NK-92 (cell line): ENCODE data around the gene PPFIA3.
"Not testable (repeated sequence)": the region's sequence is repeated elsewhere in the genome, so short reads cannot be mapped to it uniquely, and the experiment has no call there.

Source experiments
- DNase-seq: peaks from one replicate; lab custom pipeline; 2025; ENCODE audit not compliant: unreplicated experiment; lab: John Stamatoyannopoulos, UW

PPFIA3 gene

GRCh38 chr19:49173198-49173597, 53.9 kb downstream of the PPFIA3 start:
- no peak for DNase-seq

- DNase-seq: no peak
Measured at GRCh38 chr19:49180659-49181058, 61.3 kb downstream of the PPFIA3 start.

- not testable (repeated sequence) for DNase-seq
Measured at GRCh38 chr19:49182010-49182847, 62.9 kb downstream of the PPFIA3 start.

GRCh38 chr19:49182848-49183375, 63.6 kb downstream of the PPFIA3 start:
- DNase-seq: no peak

- DNase-seq: no peak
Measured at GRCh38 chr19:49186108-49186507, 66.8 kb downstream of the PPFIA3 start.

GRCh38 chr19:49188626-49189200, 69.4 kb downstream of the PPFIA3 start:
- DNase-seq: no peak

GRCh38 chr19:49189259-49189658, 69.9 kb downstream of the PPFIA3 start:
- DNase-seq: no peak

GRCh38 chr19:49190781-49191180, 71.4 kb downstream of the PPFIA3 start:
- no peak for DNase-seq

- no peak for DNase-seq
Measured at GRCh38 chr19:49193822-49194394, 74.6 kb downstream of the PPFIA3 start.

GRCh38 chr19:49194408-49194807, 75.1 kb downstream of the PPFIA3 start:
- no peak for DNase-seq

GRCh38 chr19:49196527-49197240, 77.3 kb downstream of the PPFIA3 start:
- DNase-seq: no peak

- DNase-seq: no peak
Measured at GRCh38 chr19:49200238-49200862, 81.0 kb downstream of the PPFIA3 start.
